IMR-90 (cell line): ENCODE data around the gene ORAI3. TPM values are rescaled to one million over a fixed set of nuclear protein-coding genes. Genes with fewer than 3 reads are reported as not detected.

Experiments
- ATAC-seq: fragments of 200-7000 bp; cut with Tn5 transposase; 2 replicates; pipeline ENCODE4 v1.9.1; 2020; ENCODE audit warnings: low read depth, mild to moderate bottlenecking, moderate library complexity
- BruUV-seq: library from RNA; stranded (reverse); fragments of 400-500 nt; replicated peaks from 2 replicates; lab custom pipeline; 2021; lab: Mats Ljungman, UMichigan
- CTCF ChIA-PET: fragments of 300-600 bp; formaldehyde crosslinking; extraction: SDS; loops from one replicate; lab custom pipeline; 2021; ENCODE audit warnings: antibody characterized with exemption; lab: Yijun Ruan, JAX
- POLR2A ChIA-PET: fragments of 300-600 bp; sonication (Branson Sonifier 250); formaldehyde crosslinking; loops from one replicate; lab custom pipeline; 2022; ENCODE audit warnings: antibody characterized with exemption; ENCODE audit not compliant: unreplicated experiment; lab: Charles Lee
- DNase-seq: peaks from one replicate; pipeline ENCODE4 v3.0.0; 2013
- H2AFZ ChIP-seq: replicated peaks from 2 replicates; pipeline ENCODE3; 2013; ENCODE audit warnings: low read length, mild to moderate bottlenecking; ENCODE audit not compliant: poor library complexity
- H2AK5ac ChIP-seq: 2 replicates; pipeline ENCODE4 v1.6.1; 2013; ENCODE audit warnings: low read depth, low read length, inconsistent platforms
- H2AK9ac ChIP-seq: replicated peaks from 2 replicates; pipeline ENCODE3; 2013; ENCODE audit warnings: mild to moderate bottlenecking, low read depth, low read length, moderate library complexity; ENCODE audit not compliant: poor library complexity
- H2BK120ac ChIP-seq: 2 replicates; pipeline ENCODE4 v1.6.1; 2013; ENCODE audit warnings: low read depth, low read length, inconsistent platforms
- H2BK15ac ChIP-seq: 3 replicates; pipeline ENCODE4 v1.6.1; 2013; ENCODE audit warnings: low read depth, low read length, inconsistent platforms
- H2BK20ac ChIP-seq: 2 replicates; pipeline ENCODE4 v1.6.1; 2013; ENCODE audit warnings: low read depth, mild to moderate bottlenecking, inconsistent platforms, low read length, moderate library complexity
- H2BK5ac ChIP-seq: 2 replicates; pipeline ENCODE4 v1.6.1; 2013; ENCODE audit warnings: mild to moderate bottlenecking, low read depth, low read length, inconsistent platforms; ENCODE audit not compliant: poor library complexity, severe bottlenecking
- H3K14ac ChIP-seq: replicated peaks from 2 replicates; pipeline ENCODE4 v1.6.1; 2013; ENCODE audit warnings: low read depth, low read length, inconsistent platforms
- H3K18ac ChIP-seq: 2 replicates; pipeline ENCODE4 v1.6.1; 2013; ENCODE audit warnings: low read depth, low read length, control low read depth
- H3K23ac ChIP-seq: 2 replicates; pipeline ENCODE4 v1.6.1; 2013; ENCODE audit warnings: low read depth, low read length, inconsistent platforms
- H3K27ac ChIP-seq: 2 replicates; pipeline ENCODE4 v1.5.1; 2013; ENCODE audit warnings: mild to moderate bottlenecking, control low read depth, low read length; ENCODE audit not compliant: insufficient read depth
- H3K27me3 ChIP-seq: 2 replicates; pipeline ENCODE4 v1.6.1; 2013; ENCODE audit warnings: low read length; ENCODE audit not compliant: control insufficient read depth, insufficient read depth
- H3K36me3 ChIP-seq: 2 replicates; pipeline ENCODE4 v1.6.1; 2013; ENCODE audit warnings: low read length, mixed read lengths; ENCODE audit not compliant: control insufficient read depth, insufficient read depth
- H3K4ac ChIP-seq: 2 replicates; pipeline ENCODE4 v1.6.1; 2013; ENCODE audit warnings: low read depth, low read length, inconsistent platforms
- H3K4me1 ChIP-seq: 2 replicates; pipeline ENCODE4 v1.6.1; 2013; ENCODE audit warnings: low read length, mixed read lengths; ENCODE audit not compliant: control insufficient read depth, insufficient read depth
- H3K4me2 ChIP-seq: 2 replicates; pipeline ENCODE4 v1.6.1; 2013; ENCODE audit warnings: low read depth, mild to moderate bottlenecking, control low read depth, low read length, moderate library complexity
- H3K4me3 ChIP-seq: 2 replicates; pipeline ENCODE4 v1.5.1; 2013; ENCODE audit warnings: low read depth, mild to moderate bottlenecking, control low read depth, low read length, moderate library complexity; ENCODE audit not compliant: insufficient read depth
- H3K56ac ChIP-seq: 2 replicates; pipeline ENCODE4 v1.6.1; 2013; ENCODE audit warnings: low read length, inconsistent platforms; ENCODE audit not compliant: insufficient read depth; ENCODE audit errors: extremely low read depth
- H3K79me1 ChIP-seq, 2 experiments: 2 replicates each; pipeline ENCODE4 v1.6.1; 2013; ENCODE audit warnings: low read length in 2 of 2, inconsistent platforms in 1 of 2, low read depth in 1 of 2
- H3K9ac ChIP-seq: 2 replicates; pipeline ENCODE4 v1.6.1; 2013; ENCODE audit warnings: low read depth, low read length, control low read depth
- H3K9me1 ChIP-seq: 2 replicates; pipeline ENCODE4 v1.6.1; 2013; ENCODE audit warnings: low read length, inconsistent platforms; ENCODE audit not compliant: insufficient read depth
- H3K9me3 ChIP-seq: 2 replicates; pipeline ENCODE4 v1.6.1; 2013; ENCODE audit warnings: low read length; ENCODE audit not compliant: control insufficient read depth, insufficient read depth
- H4K20me1 ChIP-seq: 2 replicates; pipeline ENCODE4 v1.6.1; 2013; ENCODE audit warnings: low read length, inconsistent platforms; ENCODE audit not compliant: insufficient read depth
- H4K5ac ChIP-seq: 2 replicates; pipeline ENCODE4 v1.6.1; 2013; ENCODE audit warnings: mild to moderate bottlenecking, low read depth, low read length, control low read depth
- H4K8ac ChIP-seq, 2 experiments: 2 replicates each; pipeline ENCODE4 v1.6.1; 2013; ENCODE audit warnings: low read depth in 2 of 2, low read length in 2 of 2, control low read depth in 1 of 2, inconsistent platforms in 1 of 2
- H4K91ac ChIP-seq: 2 replicates; pipeline ENCODE4 v1.6.1; 2013; ENCODE audit warnings: low read depth, low read length, inconsistent platforms; ENCODE audit not compliant: insufficient read depth
- BHLHE40 ChIP-seq: fragments of 150-350 bp; IDR thresholded peaks from 2 replicates; pipeline ENCODE4 v1.6.1; 2016; ENCODE audit warnings: mild to moderate bottlenecking, low read depth, low read length
- CEBPB ChIP-seq: IDR thresholded peaks from 2 replicates; pipeline ENCODE4 v1.6.1; 2012; ENCODE audit warnings: low read depth, low read length, improper control_type of control experiment
- CHD1 ChIP-seq: IDR thresholded peaks from 2 replicates; pipeline ENCODE4 v1.6.1; 2012; ENCODE audit warnings: low read depth, low read length, improper control_type of control experiment
- CTCF ChIP-seq: conservative IDR thresholded peaks from 2 replicates; pipeline ENCODE4 v1.5.1; 2012; ENCODE audit warnings: mild to moderate bottlenecking, low read depth, low read length, improper control_type of control experiment
- ELK1 ChIP-seq: fragments of 150-350 bp; IDR thresholded peaks from 2 replicates; pipeline ENCODE4 v1.6.1; 2016; ENCODE audit warnings: low read depth, mild to moderate bottlenecking, low read length, moderate library complexity, borderline replicate concordance
- FOS ChIP-seq: fragments of 150-350 bp; IDR thresholded peaks from 2 replicates; pipeline ENCODE4 v1.6.1; 2016; ENCODE audit warnings: low read depth, low read length
- MAFK ChIP-seq: IDR thresholded peaks from 2 replicates; pipeline ENCODE4 v1.6.1; 2012; ENCODE audit warnings: low read depth, low read length, improper control_type of control experiment
- MAZ ChIP-seq: IDR thresholded peaks from 2 replicates; pipeline ENCODE4 v1.6.1; 2012; ENCODE audit warnings: low read depth, mild to moderate bottlenecking, low read length, improper control_type of control experiment, moderate library complexity, borderline replicate concordance
- MXI1 ChIP-seq: IDR thresholded peaks from 2 replicates; pipeline ENCODE4 v1.6.1; 2012; ENCODE audit warnings: low read depth, mild to moderate bottlenecking, low read length, moderate library complexity, borderline replicate concordance
- RAD21 ChIP-seq: IDR thresholded peaks from 2 replicates; pipeline ENCODE4 v1.6.1; 2012; ENCODE audit warnings: low read length, improper control_type of control experiment
- RCOR1 ChIP-seq: IDR thresholded peaks from 2 replicates; pipeline ENCODE4 v1.6.1; 2012; ENCODE audit warnings: mild to moderate bottlenecking, low read length, improper control_type of control experiment; ENCODE audit not compliant: insufficient replicate concordance
- RFX5 ChIP-seq: IDR thresholded peaks from 2 replicates; pipeline ENCODE4 v1.8.0; 2012; ENCODE audit warnings: low read depth, mild to moderate bottlenecking, low read length, moderate library complexity
- SMC3 ChIP-seq: fragments of 150-350 bp; IDR thresholded peaks from 2 replicates; pipeline ENCODE4 v1.6.1; 2016; ENCODE audit warnings: low read depth, mild to moderate bottlenecking, antibody characterized with exemption, low read length, moderate library complexity
- WGBS, 2 experiments: methylation state at CpG; one replicate each; pipeline versions ENCODE4 v1.1.5 to v1.1.7; 2013; ENCODE audit warnings: missing lambda C conversion rate in 2 of 2; ENCODE audit not compliant: insufficient read length in 1 of 2; ENCODE audit errors: extremely low coverage in 2 of 2; 5-methylcytosine and 5-hydroxymethylcytosine counted together
- dilution Hi-C: fragments of 300-500 bp; cut with HindIII; formaldehyde crosslinking; loops from one replicate; pipeline ENCODE4 v1.14.3; 2018; ENCODE audit warnings: low sequenced_read_pairs; ENCODE audit not compliant: unreplicated experiment
- in situ Hi-C: fragments of 300-500 bp; cut with MboI; formaldehyde crosslinking; loops from 3 replicates; pipeline ENCODE4 v1.14.3; 2019; ENCODE audit warnings: low sequenced_read_pairs, inconsistent platforms, mixed read lengths
- intact Hi-C: fragments of 100-400 bp; cut with micrococcal nuclease; formaldehyde crosslinking; loops from 2 replicates; pipeline ENCODE4 v1.10.0; 2022
- polyA plus RNA-seq, 3 experiments: library from polyadenylated mRNA; depleted of rRNA; stranded (reverse); fragments of >200 nt; gene quantifications; 2 replicates each; pipeline ENCODE4 v1.2.3, GENCODE V29; 2012; ENCODE audit warnings: low replicate concordance in 1 of 3
- total RNA-seq: library from RNA; depleted of rRNA; stranded (reverse); fragments of >200 nt; gene quantifications from 2 replicates; pipeline ENCODE4 v1.2.3, GENCODE V29; 2012
- TF ChIP-seq, protein P1 (sequence below): fragments of 150-350 bp; IDR thresholded peaks from 2 replicates; pipeline ENCODE4 v1.6.1; 2017; ENCODE audit warnings: mild to moderate bottlenecking, antibody characterized with exemption, low read length, low read depth

The ORAI3 gene
- total and polyA plus RNA-seq, 2 of the 4 experiments (the other 2 are of a cell fraction), result 6.8 to 16.9 TPM

DNA sequence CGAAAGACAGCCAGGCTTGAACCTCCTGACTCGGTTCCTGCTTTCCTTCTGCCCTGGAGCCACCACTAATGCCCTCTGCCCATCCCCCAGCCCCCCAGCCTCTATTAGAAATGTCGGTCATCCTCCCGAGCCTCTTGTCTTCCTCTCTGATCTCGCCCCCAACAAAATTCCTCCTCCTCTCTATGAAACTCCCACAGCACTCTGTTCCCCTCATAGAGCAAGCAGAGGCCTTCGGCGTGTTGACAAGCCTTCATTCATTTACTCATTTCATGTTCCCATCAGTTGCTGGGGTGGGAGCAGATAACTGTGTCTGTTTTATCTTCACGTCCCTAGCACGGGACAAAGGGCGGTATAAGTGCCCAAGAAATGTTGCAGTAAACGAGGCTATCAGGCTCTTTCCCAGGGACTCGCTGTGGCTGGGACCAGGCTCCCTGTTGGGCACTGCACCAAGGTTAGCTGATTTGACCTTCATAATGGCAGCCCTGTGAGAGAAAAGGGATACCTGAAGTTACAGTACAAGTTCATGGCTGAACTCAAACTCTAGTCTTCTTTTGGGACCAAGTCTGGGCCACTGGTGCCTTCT is 17.7 kb upstream of the ORAI3 start:
- Histone ChIP-seq H2BK120ac (no peak overlapping the region), H3K14ac (no peak overlapping the region), H3K4ac (no peak overlapping the region), H3K27ac (no peak overlapping the region), H3K9me1 (peaks cover 5% of the 10 kb centered on the region; the same call in 1 of the 2 replicates), H2AK5ac (no peak overlapping the region), H2BK15ac (no peak overlapping the region), H3K23ac (no peak overlapping the region), H3K4me3 (no peak overlapping the region), H3K18ac (no peak overlapping the region), H4K8ac (no peak overlapping the region), H3K4me2 (no peak overlapping the region), H3K9ac (no peak overlapping the region), H4K20me1 (peaks cover 8% of the 10 kb centered on the region), H3K9me3 (no peaks in the 10 kb centered on the region), H2AFZ (no peak overlapping the region), H2AK9ac (no peak overlapping the region), H2BK20ac (no peak overlapping the region), H3K4me1 (no peaks in the 10 kb centered on the region), H3K56ac (no peak overlapping the region), H4K91ac (no peak overlapping the region), H3K27me3 (no peaks in the 10 kb centered on the region), H3K36me3 (peaks cover 58% of the 10 kb centered on the region), H3K79me1 (peaks cover 0 to 38% of the 10 kb centered on the region in 2 experiments; a peak in 2 of 4 replicates), H4K5ac (no peak overlapping the region), H2BK5ac (no peak overlapping the region)
- TF ChIP-seq SMC3 (no peak), RCOR1 (no peak), RFX5 (no peak), RAD21 (no peak), MAZ (no peak), BHLHE40 (no peak), MXI1 (no peak), ELK1 (no peak), FOS (no peak), CTCF (no peak), CHD1 (no peak), CEBPB (no peak), MAFK (no peak)
- TF ChIP-seq, protein P1, sequence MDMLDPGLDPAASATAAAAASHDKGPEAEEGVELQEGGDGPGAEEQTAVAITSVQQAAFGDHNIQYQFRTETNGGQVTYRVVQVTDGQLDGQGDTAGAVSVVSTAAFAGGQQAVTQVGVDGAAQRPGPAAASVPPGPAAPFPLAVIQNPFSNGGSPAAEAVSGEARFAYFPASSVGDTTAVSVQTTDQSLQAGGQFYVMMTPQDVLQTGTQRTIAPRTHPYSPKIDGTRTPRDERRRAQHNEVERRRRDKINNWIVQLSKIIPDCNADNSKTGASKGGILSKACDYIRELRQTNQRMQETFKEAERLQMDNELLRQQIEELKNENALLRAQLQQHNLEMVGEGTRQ, result no peak
- DNase-seq (no peak), ATAC-seq (no peak)
- in situ Hi-C loops, result no loop called here
- BruUV-seq, result no TSS peak
- WGBS, 2 experiments, result 76% methylated on average over 7 of the region's 12 CpGs; no CpG with 5 or more reads in 1 of the 2 experiments
- POLR2A ChIA-PET, result interaction anchor here (0.6 kb wide), 1 partner anchor 29 kb away, joined by 5 read pairs; no protein-coding TSS in a partner anchor
- CTCF ChIA-PET, result interaction anchor here (1.3 kb wide), 1 partner anchor 11 kb away, joined by 3 read pairs; no protein-coding TSS in a partner anchor
- intact Hi-C loops, result no loop called here
- dilution Hi-C loops, result no loop called here
